Measurements from ENCODE around the gene SNCG.

DNA sequence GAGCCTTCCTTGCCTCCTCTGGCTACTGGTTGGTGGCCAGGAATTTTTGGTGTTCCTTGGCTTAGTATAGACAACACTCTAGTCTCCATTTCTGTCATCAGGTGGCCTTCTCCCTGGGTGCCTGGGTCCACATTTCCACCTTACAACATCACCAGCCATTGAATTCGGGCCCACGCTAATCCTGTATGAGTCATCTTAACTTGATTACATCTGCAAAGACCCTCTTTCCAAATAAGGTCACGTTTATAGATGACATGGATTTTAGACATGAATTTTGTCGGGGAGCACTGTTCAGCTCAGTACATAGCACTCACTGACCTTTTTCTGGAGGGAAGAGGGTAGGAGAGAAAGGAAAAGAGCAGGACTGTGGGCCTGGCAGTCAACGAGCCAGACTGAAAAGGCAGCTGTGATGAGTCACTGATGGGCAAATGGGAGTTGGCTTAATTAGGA, 40.4 kb upstream of the SNCG start:
- TF ChIP-seq, protein P1, sequence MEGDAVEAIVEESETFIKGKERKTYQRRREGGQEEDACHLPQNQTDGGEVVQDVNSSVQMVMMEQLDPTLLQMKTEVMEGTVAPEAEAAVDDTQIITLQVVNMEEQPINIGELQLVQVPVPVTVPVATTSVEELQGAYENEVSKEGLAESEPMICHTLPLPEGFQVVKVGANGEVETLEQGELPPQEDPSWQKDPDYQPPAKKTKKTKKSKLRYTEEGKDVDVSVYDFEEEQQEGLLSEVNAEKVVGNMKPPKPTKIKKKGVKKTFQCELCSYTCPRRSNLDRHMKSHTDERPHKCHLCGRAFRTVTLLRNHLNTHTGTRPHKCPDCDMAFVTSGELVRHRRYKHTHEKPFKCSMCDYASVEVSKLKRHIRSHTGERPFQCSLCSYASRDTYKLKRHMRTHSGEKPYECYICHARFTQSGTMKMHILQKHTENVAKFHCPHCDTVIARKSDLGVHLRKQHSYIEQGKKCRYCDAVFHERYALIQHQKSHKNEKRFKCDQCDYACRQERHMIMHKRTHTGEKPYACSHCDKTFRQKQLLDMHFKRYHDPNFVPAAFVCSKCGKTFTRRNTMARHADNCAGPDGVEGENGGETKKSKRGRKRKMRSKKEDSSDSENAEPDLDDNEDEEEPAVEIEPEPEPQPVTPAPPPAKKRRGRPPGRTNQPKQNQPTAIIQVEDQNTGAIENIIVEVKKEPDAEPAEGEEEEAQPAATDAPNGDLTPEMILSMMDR (conservative IDR thresholded peaks at IDR 0.05; ENCODE audit: low read depth in 2 of 2) = no peak
- TF ChIP-seq, protein P2, sequence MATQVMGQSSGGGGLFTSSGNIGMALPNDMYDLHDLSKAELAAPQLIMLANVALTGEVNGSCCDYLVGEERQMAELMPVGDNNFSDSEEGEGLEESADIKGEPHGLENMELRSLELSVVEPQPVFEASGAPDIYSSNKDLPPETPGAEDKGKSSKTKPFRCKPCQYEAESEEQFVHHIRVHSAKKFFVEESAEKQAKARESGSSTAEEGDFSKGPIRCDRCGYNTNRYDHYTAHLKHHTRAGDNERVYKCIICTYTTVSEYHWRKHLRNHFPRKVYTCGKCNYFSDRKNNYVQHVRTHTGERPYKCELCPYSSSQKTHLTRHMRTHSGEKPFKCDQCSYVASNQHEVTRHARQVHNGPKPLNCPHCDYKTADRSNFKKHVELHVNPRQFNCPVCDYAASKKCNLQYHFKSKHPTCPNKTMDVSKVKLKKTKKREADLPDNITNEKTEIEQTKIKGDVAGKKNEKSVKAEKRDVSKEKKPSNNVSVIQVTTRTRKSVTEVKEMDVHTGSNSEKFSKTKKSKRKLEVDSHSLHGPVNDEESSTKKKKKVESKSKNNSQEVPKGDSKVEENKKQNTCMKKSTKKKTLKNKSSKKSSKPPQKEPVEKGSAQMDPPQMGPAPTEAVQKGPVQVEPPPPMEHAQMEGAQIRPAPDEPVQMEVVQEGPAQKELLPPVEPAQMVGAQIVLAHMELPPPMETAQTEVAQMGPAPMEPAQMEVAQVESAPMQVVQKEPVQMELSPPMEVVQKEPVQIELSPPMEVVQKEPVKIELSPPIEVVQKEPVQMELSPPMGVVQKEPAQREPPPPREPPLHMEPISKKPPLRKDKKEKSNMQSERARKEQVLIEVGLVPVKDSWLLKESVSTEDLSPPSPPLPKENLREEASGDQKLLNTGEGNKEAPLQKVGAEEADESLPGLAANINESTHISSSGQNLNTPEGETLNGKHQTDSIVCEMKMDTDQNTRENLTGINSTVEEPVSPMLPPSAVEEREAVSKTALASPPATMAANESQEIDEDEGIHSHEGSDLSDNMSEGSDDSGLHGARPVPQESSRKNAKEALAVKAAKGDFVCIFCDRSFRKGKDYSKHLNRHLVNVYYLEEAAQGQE (IDR thresholded peaks at IDR 0.05; ENCODE audit: unreplicated experiment) = no peak
- TF ChIP-seq POLR2AphosphoS5 (IDR thresholded peaks at IDR 0.05; ENCODE audit: low read depth) (no peak), EZH2 (IDR thresholded peaks at IDR 0.05; ENCODE audit: low read depth, unreplicated experiment) (no peak), CREB1 (CRISPR knock-in tag; IDR thresholded peaks at IDR 0.05; ENCODE audit: low read depth) (no peak), EZH2phosphoT487 (IDR thresholded peaks at IDR 0.05; ENCODE audit: unreplicated experiment) (no peak), NANOG (IDR thresholded peaks at IDR 0.05; ENCODE audit: borderline replicate concordance) (no peak), ZNF331 (CRISPR knock-in tag; IDR thresholded peaks at IDR 0.05; ENCODE audit: low read depth) (no peak), ETS1 (IDR thresholded peaks at IDR 0.05) (no peak), STAT1 (IDR thresholded peaks at IDR 0.05; ENCODE audit: unreplicated experiment) (no peak), JUNB (IDR thresholded peaks at IDR 0.05; ENCODE audit: unreplicated experiment) (no peak), ZNF114 (CRISPR knock-in tag; IDR thresholded peaks at IDR 0.05) (no peak)
